ENCODE data around the gene RNU6-9.
"Not testable (repeated sequence)": the region's sequence is repeated elsewhere in the genome, so short reads cannot be mapped to it uniquely, and the experiment has no call there.

RNU6-9 gene

GRCh38 chr19:892894-893689, at the start of gene RNU6-9, which contains the start of gene MED16:
TSS of gene RNU6-9 (plus strand) at chr19:893484.
TSS of gene MED16 (minus strand) at chr19:893187. CDS start at chr19:891131, 2,056 bp downstream.
- DNase-seq = peak; percentile 94

GRCh38 chr19:843836-844545, 49.3 kb upstream of the RNU6-9 start:
- DNase-seq = no peak

GRCh38 chr19:844546-844971, 48.7 kb upstream of the RNU6-9 start:
- DNase-seq = no peak

GRCh38 chr19:845707-846521, 47.4 kb upstream of the RNU6-9 start:
- DNase-seq = no peak

GRCh38 chr19:848386-848921, 44.8 kb upstream of the RNU6-9 start:
- no peak for DNase-seq

GRCh38 chr19:849195-849594, 44.1 kb upstream of the RNU6-9 start:
- DNase-seq = not testable (repeated sequence)

- DNase-seq = no peak
Observed at GRCh38 chr19:850221-850978, 42.9 kb upstream of the RNU6-9 start.

GRCh38 chr19:850979-851335, 42.3 kb upstream of the RNU6-9 start:
- no peak for DNase-seq

- DNase-seq = no peak
Observed at GRCh38 chr19:852136-853013, 40.9 kb upstream of the RNU6-9 start, which contains the start of gene ELANE. TSS of gene ELANE (plus strand) at chr19:852303. CDS start at chr19:852329, 26 bp downstream.

GRCh38 chr19:853014-853585, 40.2 kb upstream of the RNU6-9 start:
- no peak for DNase-seq

- DNase-seq = not testable (repeated sequence)
Observed at GRCh38 chr19:853614-854220, 39.6 kb upstream of the RNU6-9 start.

GRCh38 chr19:854549-854948, 38.7 kb upstream of the RNU6-9 start:
- DNase-seq = no peak

- DNase-seq = no peak
Observed at GRCh38 chr19:855142-855541, 38.1 kb upstream of the RNU6-9 start.

GRCh38 chr19:855566-856120, 37.6 kb upstream of the RNU6-9 start:
- no peak for DNase-seq

GRCh38 chr19:858284-858683, 35.0 kb upstream of the RNU6-9 start:
- no peak for DNase-seq

GRCh38 chr19:858868-859843, 34.1 kb upstream of the RNU6-9 start, which contains the start of gene CFD:
TSS of gene CFD (plus strand) at chr19:859664. CDS start at chr19:859690, 26 bp downstream.
- DNase-seq = no peak

GRCh38 chr19:861141-861755, 32.0 kb upstream of the RNU6-9 start:
- DNase-seq = no peak
